ENCODE results near the gene ZC3H7A. TPM values are rescaled to one million over a fixed set of nuclear protein-coding genes. Genes with fewer than 3 reads are reported as not detected.
A peak's percentile ranks its signal among the peaks of the same experiment; 100 is the strongest.
"Not testable (repeated sequence)": the region's sequence is repeated elsewhere in the genome, so short reads cannot be mapped to it uniquely, and the experiment has no call there.

Gene ZC3H7A, protein sequence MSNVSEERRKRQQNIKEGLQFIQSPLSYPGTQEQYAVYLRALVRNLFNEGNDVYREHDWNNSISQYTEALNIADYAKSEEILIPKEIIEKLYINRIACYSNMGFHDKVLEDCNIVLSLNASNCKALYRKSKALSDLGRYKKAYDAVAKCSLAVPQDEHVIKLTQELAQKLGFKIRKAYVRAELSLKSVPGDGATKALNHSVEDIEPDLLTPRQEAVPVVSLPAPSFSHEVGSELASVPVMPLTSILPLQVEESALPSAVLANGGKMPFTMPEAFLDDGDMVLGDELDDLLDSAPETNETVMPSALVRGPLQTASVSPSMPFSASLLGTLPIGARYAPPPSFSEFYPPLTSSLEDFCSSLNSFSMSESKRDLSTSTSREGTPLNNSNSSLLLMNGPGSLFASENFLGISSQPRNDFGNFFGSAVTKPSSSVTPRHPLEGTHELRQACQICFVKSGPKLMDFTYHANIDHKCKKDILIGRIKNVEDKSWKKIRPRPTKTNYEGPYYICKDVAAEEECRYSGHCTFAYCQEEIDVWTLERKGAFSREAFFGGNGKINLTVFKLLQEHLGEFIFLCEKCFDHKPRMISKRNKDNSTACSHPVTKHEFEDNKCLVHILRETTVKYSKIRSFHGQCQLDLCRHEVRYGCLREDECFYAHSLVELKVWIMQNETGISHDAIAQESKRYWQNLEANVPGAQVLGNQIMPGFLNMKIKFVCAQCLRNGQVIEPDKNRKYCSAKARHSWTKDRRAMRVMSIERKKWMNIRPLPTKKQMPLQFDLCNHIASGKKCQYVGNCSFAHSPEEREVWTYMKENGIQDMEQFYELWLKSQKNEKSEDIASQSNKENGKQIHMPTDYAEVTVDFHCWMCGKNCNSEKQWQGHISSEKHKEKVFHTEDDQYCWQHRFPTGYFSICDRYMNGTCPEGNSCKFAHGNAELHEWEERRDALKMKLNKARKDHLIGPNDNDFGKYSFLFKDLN
- total RNA-seq, result 24.5 TPM

- peak; percentile 85 to 96 (median 96) for DNase-seq (ENCODE audit: low read depth in 2 of 3, low spot score in 2 of 3)
These were observed at the start of gene ZC3H7A for GRCh38 chr16:11797166-11797956. Gene ZC3H7A (minus strand): TSS chr16:11797258. CDS start chr16:11782354, 14,904 bp downstream.

DNA sequence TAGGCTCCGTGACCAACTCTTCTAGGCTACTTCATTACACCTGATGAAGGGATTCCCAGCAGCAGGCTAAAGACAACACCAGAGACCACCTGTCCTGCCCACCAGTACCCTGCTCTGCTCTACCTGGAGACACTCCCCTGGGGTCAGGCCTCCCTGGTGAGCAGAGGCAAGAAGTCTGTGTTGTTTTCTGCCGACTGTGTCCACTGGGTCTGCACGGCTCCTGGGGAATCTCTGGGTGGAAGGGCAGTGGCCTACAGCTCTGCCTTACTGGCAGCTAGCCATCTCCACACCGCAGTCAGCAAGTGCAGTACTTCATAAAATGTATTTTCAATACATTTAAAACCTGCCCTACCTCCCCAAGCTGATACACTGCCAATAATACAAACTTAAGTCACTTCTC is 47.4 kb upstream of the ZC3H7A start:
- DNase-seq (ENCODE audit: low read depth in 2 of 3, low spot score in 2 of 3), result no peak

DNA sequence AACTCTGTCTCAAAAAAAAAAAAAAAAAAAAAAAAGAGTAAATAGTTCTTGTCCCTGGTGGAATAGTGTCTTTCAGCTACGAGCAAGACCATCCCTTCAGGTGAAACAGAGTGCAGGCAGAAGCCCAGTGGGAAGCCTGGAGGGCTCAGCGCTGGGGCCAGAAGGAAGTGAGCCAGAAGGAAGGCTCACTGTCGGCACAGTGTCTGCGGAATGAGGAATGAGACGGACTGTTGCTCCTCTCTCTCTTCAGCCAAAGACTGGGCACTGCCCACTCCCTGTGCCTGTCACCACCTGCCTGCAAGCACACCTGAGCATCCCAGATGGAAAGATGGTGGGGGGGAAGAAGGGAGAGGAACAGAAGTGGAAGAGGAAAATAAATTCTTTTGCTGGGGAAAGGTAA is 46.8 kb upstream of the ZC3H7A start:
- DNase-seq (ENCODE audit: low read depth in 2 of 3, low spot score in 2 of 3), result no peak

GRCh38 chr16:11843206-11843605 is 46.1 kb upstream of the ZC3H7A start:
- no peak for DNase-seq (ENCODE audit: low read depth in 2 of 3, low spot score in 2 of 3)

- DNase-seq (ENCODE audit: low read depth in 2 of 3, low spot score in 2 of 3), result no peak
These were observed 44.0 kb upstream of the ZC3H7A start for GRCh38 chr16:11841026-11841425.

DNA sequence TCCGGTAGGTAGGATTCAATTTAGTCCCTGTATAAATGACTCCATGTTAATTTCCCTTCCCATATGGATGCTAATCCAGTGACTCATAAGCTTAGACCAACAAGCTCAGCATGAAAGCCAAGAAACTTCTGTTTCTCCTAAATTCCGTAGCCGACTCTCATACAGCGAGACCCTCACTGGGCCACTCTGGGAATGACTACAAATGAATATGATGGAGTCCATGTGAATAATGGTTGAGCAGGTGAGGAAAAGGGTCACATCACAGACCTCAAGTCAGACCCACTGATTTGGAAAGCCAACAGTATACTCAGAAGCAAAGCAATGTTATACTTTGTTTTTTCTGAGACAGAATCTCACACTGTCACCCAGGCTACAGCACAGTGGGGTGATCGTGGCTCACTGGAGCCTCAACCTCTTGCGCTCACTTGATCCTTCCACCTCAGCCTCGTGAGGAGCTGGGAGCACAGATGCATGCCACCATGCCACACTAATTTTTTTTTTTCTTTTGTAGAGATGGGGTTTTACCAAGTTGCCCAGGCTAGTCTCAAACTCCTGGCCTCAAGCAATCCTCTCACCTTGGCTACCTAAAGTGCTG is 39.7 kb upstream of the ZC3H7A start:
- no peak for DNase-seq (ENCODE audit: low read depth in 2 of 3, low spot score in 2 of 3)

DNA sequence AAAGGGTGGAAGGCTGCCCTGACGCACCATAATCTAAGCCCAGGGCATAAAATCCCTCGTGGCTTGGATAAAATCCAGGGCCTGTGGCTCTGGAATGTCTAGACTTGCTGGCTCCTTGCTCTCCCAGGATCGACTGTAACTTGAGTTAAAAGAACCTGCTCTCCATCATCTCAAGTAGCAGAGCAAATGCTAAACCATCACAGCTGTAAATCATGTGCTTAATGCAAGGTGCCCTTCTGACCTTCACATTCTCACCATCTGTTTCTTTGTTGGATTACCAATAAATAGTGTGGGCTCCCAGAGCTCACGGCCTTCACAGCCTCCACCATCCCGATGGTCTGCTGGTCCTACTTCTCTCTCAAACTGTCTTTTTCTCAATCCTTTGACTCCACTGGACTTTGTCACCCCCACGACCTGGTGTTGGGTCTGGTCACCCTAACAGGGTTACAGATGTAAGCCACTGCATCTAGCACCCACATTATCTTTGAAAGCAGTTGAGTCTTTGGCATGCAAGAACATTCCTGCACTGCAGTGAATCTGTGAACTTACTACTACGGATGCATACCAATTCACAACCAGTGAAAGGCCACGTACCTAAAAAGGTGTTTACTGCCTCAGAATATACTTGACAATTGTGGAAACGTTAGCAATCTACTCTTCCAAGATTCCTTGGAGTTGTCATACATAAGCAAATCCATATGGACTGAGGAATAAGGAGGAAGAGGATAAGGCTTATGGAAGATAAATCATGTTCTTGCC is 39.0 kb upstream of the ZC3H7A start:
- DNase-seq (ENCODE audit: low read depth in 2 of 3, low spot score in 2 of 3), result no peak

- DNase-seq (ENCODE audit: low read depth in 2 of 3, low spot score in 2 of 3), result no peak
These were observed 38.3 kb upstream of the ZC3H7A start for GRCh38 chr16:11835309-11835708.

- no peak for DNase-seq (ENCODE audit: low read depth in 2 of 3, low spot score in 2 of 3)
These were observed 37.1 kb upstream of the ZC3H7A start for GRCh38 chr16:11833951-11834695.

- DNase-seq (ENCODE audit: low read depth in 2 of 3, low spot score in 2 of 3), result no peak
These were observed 31.6 kb upstream of the ZC3H7A start for GRCh38 chr16:11828696-11829095.

- not testable (repeated sequence) for DNase-seq (ENCODE audit: low read depth in 2 of 3, low spot score in 2 of 3)
These were observed 28.6 kb upstream of the ZC3H7A start for GRCh38 chr16:11825520-11826165.

- no peak for DNase-seq (ENCODE audit: low read depth in 2 of 3, low spot score in 2 of 3)
These were observed 27.3 kb upstream of the ZC3H7A start for GRCh38 chr16:11824362-11824761.

DNA sequence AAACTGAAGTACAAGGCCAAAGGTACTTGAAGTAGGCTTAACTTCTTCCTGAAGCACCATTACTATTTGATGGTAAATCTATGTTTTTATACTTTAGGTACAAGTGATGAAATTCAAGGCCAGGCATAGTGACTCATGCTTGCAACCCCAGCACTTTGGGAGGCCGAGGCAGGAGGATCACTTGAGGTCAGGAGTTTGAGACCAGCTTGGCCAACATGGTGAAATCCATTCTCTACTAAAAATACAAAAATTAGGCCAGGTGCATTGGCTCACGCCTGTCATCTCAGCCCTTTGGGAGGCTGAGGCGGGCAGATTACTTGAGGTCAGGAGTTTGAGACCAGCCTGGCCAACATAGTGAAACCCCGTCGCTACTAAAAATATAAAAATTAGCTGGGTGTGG is 26.6 kb upstream of the ZC3H7A start:
- not testable (repeated sequence) for DNase-seq (ENCODE audit: low read depth in 2 of 3, low spot score in 2 of 3)

GRCh38 chr16:11819798-11820197 is 22.7 kb upstream of the ZC3H7A start:
- peak in 2 of 3 donors; percentile 18 to 68 for DNase-seq (ENCODE audit: low read depth in 2 of 3, low spot score in 2 of 3)

GRCh38 chr16:11818970-11819369 is 21.9 kb upstream of the ZC3H7A start:
- not testable (repeated sequence) for DNase-seq (ENCODE audit: low read depth in 2 of 3, low spot score in 2 of 3)

DNA sequence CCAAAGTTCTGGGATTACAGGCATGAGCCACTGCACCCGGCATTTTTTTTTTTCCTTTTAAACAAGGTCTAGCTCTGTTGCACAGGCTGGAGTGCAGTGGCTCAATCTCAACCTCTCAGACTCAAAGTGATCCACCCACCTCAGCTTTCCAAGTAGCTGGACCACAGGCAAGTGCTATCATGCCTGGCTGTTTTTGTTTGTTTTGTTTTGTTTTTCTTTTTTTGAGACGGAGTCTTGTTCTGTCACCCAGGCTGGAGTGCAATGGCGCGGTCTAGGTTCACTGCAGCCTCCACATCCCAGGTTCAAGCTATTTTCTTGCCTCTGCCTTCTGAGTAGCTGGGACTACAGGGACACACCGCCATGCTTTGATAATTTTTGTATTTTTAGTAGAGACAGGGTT is 19.1 kb upstream of the ZC3H7A start:
- DNase-seq (ENCODE audit: low read depth in 2 of 3, low spot score in 2 of 3), result no peak

DNA sequence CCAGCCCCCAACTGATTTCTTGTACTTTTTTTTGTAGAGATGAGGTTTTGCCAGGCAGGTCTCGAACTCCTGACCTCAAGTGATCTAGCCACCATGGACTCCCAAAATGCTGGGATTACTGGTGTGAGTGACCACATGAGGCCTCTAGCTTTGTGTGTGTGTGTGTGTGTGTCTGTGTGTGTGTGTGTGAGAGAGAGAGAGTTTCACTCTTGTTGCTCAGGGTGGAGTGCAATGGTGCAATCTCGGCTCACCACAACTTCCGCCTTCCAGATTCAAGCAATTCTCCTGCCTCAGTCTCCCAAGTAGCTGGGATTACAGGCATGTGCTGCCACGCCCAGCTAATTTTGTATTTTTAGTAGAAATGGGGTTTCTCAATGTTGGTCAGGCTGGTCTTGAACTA is 17.7 kb upstream of the ZC3H7A start:
- DNase-seq (ENCODE audit: low read depth in 2 of 3, low spot score in 2 of 3), result not testable (repeated sequence)

GRCh38 chr16:11806721-11807120 is 9.7 kb upstream of the ZC3H7A start:
- no peak for DNase-seq (ENCODE audit: low read depth in 2 of 3, low spot score in 2 of 3)
